ENCODE results near the gene IL1RL1.

The IL1RL1 gene

DNA sequence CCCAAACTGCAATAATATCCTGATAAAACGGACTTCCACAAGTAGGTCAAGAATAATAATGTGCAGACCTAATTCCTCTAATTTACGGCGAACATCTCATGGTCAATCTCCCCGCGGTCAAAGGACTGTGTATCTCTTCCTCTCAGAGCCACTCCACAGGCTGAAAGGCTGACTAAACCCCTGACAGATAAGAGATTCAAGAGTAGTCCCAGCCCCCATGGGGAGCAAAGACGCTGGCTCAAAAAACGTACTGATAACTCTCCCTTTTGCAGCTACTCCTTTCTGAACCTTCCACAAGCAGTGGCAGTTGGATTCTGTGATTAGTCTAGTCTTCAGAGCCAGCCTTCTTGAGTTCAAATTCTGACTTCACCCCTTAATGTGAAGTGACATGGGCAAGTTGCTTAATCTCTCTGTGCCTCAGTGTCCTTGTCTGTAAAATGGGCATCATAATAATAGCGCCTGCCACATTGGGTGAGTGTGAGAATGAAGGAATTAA lies 24.6 kb downstream of the IL1RL1 start:
- no peak for DNase-seq (ENCODE audit: low spot score)

DNA sequence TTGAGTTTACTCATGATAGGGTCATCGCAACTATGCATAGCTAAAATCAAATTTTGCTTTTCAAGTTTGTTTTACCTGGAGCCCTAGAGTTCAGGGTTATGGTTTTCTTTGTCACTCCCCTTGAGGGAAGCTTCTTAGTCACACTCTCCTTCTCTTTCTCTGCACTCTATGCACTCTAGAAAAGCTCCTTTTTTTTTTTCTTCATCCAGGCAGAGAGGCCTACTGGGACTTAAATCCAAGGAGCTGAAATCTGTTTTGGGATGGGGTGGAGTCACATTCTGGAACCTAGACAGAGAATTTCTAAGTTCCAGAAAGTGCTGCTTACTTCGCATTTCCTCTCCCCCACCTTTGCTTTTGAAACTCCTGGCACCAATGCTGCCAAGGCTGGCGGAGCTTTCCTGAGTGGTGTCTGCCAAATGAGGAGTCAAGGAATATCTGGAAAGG lies 25.2 kb downstream of the IL1RL1 start:
- DNase-seq (ENCODE audit: low spot score), result no peak

DNA sequence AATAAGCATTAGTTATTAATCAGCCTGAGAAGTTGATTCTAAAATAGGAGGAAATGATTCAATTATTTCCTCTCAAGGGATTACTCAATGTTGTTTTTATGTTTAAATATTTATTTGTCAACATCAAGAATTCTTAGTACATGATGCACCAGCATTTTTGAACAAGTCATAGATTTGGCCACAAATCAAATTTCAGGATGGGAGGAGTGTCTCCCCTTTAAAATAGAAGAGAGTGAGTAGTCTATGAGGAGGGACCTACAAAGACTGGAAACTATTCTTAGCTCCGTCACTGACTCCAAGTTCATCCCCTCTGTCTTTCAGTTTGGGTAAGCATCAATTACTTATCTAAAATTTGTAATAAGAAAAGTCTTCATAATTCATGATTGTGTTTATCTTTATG lies 25.6 kb downstream of the IL1RL1 start:
- DNase-seq (ENCODE audit: low spot score), result no peak

DNA sequence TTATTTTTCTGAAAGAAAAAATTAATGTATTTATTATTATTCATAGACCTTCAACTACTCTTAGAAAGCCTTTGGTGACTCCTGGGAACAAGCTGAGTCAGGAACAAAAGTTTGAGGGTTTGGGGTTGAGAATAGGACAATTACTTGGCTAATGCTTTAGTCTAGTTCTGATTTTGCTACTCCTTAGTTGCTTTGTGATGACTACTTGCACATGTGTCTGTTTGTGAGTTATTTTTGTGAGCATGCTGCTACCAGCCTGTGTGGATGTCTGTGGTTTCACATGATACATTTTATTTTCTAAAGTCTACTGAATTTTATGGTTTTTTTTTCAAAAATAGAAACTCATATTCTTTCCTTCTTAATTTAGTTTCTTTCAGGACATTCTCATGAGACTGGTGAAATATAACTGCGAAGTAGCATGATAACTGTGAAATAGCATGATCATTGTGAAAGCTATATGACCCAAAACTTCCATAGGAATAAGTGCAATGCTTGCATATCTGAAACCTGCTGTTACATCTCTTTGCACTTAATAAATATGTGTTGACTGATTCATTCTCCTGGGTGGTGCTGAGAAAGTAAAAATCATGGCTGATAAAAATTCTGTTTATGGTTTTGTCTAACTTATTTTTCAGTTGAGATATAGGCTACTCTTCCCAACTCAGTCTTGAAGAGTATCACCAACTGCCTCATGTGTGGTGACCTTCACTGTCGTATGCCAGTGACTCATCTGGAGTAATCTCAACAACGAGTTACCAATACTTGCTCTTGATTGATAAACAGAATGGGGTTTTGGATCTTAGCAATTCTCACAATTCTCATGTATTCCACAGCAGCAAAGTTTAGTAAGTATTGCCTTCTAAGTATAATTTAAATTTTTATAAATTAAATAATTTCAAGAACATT lies 26.4 kb downstream of the IL1RL1 start:
- no peak for DNase-seq (ENCODE audit: low spot score)

DNA sequence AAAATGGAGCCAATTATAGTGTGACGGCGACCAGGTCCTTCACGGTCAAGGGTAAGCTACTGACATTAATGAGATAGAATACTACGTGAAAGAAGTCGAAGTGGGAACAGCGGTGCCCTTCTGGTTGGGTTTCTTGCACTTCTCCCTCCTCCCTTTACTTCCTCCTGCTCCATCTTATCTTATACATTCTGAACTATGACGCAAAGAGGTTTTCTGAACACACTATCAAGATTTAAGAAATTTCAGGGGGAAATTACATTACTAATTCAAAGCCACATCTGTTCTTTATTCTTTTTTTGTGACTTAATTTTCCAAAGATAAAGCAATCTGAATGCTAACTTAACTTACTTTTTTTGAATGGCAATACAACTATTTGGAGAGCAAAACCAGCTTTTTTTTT lies 29.4 kb downstream of the IL1RL1 start:
- no peak for DNase-seq (ENCODE audit: low spot score)

DNA sequence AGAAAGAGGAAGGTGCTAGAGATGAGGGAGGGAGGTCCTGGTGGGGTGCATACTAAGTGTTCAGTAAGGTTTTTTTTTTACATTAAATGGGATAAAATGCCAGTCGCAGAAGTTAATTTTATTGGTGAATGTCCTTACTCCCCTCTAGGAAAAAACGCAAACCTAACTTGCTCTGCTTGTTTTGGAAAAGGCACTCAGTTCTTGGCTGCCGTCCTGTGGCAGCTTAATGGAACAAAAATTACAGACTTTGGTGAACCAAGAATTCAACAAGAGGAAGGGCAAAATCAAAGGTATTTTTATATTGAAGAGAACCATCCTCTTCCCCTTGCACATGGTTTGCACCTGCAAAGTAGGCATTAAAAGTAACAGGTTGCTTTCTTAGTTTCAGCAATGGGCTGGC lies 31.5 kb downstream of the IL1RL1 start:
- DNase-seq (ENCODE audit: low spot score), result no peak

DNA sequence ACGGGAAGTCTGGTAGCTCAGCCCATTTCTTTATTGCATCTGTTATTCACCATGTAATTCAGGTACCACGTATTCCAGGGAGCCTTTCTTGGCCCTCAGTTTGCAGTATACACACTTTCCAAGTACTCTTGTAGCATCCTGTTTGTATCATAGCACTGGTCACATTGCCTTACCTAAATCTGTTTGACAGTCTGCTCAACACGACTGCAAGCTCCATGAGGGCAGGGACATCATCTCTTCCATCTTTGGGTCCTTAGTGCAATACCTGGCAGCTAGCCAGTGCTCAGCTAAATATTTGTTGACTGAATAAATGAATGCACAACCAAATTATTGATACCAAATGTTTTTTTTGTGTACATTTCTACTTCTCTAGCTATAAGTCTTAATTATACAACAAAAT lies 33.0 kb downstream of the IL1RL1 start:
- DNase-seq (ENCODE audit: low spot score), result no peak

DNA sequence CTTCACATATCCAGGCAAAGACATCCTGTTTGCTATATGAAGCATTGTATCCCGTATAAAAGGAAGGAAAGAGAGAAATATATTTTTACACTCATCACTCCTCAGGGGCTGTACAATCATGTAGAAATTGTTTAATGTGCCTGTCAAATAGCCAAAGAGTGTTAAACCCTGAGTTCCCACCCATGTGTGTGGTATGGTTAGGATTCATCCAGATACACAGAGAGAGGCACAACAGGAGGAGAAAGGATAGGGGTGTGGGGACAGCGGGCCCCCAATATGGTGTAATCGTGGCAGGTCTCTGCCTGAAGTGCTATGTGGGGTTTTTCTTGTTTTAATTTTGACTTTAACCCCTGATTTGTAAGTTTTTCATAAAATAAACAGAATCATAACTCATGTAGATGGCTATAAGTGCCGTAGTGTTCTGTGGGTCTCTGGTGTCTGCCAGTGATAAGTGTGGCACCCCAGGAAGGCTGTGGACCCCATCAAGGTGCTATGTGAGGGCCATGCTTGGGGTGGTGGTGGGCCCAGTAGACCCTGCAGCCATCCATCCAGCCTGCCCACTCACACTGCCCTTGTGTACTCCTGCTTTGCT lies 34.1 kb downstream of the IL1RL1 start:
- no peak for DNase-seq (ENCODE audit: low spot score)

DNA sequence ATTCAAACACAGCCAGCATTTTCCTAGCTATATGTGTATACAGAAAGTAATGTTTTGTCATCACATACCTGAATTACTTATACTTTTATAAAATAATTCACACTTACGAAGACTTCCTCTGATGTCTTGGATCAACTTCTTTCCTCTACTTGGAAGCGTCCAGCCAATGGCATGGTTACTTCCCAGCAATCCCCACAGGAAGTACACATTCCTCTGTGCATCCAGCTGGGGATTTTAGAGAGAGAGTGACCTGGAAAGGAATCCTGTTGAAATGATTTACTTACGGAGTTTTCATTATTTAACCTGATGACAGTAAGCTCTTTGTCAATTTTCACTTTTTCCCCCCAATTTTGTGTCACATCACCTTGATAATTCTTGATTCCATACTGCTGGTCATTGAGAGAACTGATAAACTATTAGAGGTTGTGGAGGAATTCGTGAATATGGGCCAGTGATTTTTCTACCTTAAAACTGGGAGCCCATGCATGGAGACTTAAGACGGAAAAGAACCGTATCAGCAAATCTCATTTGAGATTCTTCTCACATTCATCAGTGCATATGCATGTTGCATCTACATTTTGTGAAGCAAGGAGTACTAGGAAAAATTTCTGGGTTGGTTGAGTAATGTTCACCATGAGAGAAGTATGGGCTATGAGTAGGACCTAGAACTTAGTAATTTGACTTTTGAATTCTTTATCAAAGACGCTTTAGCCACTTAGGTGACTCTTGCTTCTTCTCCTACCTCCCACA lies 35.2 kb downstream of the IL1RL1 start:
- DNase-seq (ENCODE audit: low spot score), result no peak

DNA sequence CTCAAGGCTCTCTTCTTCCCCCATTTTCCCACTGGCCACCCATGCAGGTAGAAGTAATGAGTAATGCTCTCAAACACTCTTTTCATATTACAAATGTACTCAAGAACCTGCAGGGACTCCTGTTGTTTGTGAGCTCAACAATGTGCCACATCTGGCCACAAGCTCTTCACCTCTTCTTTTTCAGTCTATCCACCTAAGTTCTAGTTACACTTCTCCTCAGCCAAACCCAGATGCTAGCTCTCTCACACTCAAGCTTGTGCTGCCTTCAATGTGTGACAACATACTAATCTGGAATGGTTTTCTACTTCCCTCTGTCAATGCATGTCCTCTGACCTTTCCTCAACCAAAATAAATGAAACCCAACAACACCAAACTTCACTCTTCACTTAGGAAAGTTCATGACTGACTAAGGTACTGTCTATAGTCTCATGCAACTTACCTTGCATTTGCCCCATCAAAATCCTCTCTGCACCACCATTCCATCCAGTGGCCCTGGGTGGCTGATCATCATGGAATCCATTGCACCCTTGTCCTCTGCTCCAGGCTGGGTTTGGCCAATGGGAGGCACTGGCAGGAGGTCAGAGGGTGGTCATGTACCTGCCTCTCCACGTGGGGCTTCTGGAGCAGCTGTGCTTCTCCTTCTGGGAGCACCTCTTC lies 38.9 kb downstream of the IL1RL1 start:
- DNase-seq (ENCODE audit: low spot score), result no peak

DNA sequence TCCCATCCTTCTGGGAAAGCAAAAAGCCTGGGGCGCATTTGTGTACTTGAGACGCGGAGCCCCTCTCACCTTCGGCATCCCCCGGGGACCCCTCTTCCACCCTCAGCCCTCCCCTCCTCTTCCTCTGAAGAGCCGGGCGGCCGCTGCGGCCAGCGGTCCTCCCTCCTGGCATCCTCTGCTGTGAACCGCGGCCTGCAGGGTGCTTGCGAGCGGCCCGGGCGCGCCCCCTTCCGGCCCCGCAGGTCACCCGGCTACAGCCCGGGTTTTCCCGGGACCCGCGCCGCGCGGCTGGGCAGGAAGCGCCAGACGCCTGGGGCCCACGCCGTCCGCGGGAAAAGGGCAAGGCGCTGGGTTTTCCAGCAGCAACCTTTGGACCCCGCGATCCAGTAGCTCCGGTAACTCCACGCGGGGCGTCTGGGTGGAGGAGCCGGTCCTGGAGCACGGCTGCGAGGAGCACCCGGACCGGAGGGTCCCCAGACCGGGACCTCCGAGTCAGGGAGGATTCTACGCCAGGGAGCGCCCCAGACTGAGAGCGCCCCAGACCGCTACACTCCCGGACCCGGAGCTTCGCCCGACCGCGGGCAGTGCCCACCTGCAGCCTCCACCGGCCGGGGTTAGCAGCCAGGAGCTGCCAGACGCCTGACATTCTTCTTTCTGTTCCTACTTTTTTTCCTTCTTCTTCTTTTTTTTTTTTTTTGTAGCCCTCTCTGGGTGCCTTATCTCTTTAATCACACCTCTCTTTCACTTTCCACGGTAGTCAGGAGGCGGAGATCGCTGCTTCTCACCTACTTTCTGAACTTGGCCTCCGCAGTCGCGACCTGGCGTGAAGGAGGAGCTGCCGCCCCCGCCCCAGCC lies 44.4 kb downstream of the IL1RL1 start, which contains the start of gene IL18R1:
Gene IL18R1, plus strand, starts transcription at position 271 of the 855 bp plus-strand sequence. CDS start 6,865 bp downstream, outside the sequence.
- peak; percentile 85 for DNase-seq (ENCODE audit: low spot score)

DNA sequence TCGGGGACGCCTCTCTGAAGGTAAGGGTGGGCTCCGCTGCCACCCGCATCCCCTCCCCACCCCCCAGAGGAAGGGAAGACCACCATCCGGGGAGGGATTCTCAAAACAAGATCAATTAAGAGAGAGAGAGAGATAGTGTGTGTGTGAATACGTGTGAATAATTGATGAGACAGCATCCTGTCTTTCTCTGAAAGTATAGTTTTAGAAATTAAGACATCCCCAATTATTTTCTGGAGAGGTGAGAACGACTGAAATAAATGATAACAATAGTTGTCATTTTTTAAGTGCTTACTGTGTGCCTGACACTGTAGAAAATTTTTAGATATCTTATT lies 45.0 kb downstream of the IL1RL1 start:
- DNase-seq (ENCODE audit: low spot score), result no peak

DNA sequence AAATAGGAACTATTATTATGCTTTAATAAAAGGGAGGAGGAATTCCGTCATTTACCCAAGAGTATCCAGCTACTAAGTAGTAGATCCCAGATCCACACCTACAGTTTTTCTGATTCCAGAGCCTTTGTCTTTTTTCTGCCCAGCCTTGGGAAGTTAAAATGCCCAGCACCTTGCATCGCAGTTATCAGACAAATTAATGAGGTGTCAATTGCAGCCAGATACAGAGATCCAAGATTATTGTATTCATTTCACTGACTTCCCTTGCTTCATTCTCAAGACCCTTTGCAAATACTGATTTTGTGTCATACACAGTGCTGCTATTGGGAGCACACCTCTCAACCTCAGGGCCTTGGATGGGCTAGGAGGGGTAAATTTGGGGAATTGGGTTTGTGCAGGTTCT lies 45.4 kb downstream of the IL1RL1 start:
- DNase-seq (ENCODE audit: low spot score), result no peak

DNA sequence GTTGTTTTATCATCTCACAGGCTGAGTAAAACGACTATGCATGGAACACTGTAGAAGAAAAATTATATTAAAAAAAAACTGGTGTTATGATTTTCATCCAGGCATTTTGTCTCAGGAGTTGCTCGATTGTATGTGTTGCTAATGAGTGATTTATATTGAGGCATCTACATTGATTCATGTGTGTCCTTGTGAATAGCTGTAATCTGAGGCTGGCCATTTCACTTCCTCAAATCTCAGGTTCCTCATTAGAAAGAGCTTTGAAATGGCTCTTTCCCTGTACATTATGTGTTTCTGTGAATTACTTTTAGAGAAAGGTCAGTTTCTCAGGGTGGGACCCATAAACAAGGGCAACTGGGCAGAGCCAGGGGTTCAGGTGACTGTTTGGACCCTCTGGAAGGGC lies 46.6 kb downstream of the IL1RL1 start:
- DNase-seq (ENCODE audit: low spot score), result no peak

DNA sequence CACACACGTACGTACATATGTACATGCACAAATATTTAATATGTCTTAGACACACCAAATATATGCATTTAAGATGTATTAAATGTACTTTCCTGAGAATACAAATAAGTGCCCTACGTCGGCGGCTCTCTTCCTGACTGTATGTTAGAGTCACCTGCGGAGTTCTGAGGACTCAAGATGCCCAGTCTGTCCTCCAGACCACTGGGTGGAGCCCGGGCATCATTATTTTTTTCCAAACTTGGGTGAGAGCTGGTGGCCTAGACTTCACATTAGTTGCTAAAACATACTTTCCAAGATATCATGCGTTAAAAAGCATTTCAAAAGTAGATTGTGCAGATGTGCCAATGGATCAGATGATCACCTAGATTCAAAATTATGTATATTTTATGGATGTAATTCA lies 47.1 kb downstream of the IL1RL1 start:
- no peak for DNase-seq (ENCODE audit: low spot score)

DNA sequence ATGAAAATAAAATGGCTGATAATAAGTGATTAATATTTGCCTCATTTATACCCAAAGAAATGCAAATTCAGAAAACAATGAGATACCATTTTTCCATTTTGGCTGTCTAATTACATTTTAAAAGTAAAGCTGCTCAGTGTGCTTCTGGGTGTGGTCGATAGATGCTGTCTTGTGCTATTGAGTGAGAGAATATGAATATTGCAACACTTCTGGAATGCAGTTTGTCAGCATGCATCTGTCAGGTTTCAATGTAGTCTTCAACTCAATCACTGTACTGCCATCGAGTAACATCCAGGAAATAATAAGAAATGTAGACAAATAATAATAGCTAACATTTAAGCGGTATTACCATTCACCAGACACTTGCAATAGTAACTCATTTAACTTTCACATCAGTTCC lies 48.2 kb downstream of the IL1RL1 start:
- no peak for DNase-seq (ENCODE audit: low spot score)

DNA sequence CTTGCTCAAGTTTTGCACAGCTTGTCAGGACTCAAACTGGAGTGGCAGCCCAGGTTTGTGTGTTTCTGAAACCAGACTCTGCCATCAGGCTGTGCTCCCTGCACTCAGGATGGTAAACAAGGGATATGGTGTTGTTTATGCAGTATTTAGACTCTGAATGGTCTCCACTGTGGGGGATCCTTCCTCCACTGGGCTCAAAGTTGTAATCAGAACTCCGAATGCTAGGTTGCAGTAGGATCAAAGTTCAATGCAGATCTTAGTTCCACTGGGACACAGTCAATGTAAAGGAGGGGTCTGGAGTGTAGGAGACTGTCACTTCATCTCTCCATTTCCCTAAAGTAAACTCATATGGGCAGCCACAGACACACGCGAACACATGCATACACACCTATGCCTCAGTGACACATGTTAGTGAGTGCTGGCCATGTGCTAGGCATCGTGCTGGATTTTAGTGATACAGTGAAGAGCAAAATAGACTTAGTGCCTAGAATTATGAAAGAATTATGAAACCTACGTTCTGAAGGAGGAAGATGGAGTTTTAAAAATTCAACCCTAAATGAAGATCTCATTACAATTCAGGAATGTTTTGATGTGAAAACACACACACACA lies 50.4 kb downstream of the IL1RL1 start:
- DNase-seq (ENCODE audit: low spot score), result no peak

DNA sequence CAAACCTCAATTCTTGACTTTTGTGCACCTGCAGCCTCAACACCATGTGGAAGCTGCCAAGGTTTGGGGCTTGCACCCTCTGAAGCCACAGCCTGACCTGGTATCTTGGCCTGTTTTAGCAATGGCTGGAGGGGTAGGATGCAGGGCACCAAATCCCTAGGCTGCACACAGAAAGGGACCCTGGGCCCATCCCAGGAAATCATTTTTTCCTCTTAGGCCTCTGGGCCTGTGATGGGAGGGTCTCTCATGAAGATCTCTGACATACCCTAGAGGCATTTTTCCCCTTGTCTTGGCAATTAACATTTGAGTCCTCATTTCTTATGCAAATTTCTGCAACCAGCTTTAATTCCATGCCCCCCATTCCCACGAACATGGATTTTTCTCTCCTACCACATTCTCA lies 54.4 kb downstream of the IL1RL1 start:
- no peak for DNase-seq (ENCODE audit: low spot score)

DNA sequence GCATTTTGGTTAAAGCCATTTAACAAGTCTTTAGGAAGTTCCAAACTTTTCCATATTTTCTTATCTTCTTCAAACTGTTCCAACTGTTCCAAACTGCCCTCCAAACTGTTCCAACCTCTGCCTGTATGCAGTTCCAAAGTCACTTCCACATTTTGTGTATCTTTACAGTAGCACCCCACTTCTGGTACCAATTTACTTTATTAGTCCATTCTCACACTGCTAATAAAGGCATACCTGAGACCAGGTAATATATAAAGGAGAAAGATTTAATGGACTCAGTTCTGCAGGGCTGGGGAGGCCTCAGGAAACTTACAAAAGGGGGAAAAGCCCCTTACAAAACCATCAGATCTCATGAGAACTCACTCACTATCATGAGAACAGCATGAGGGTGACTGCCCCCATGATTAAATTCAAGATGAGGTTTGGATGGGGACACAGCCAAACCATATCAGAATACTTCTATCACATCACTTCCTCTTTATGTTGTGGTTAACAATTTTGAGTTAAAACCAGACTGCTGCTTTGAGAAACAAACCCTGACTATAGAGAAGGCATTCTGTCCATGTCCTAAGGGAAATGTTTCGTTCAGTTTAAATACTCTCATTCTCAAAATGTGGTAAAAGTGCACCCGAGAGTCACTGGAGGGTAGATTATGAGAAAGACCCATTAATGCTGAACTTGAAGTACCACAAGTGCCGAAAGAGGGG lies 55.2 kb downstream of the IL1RL1 start:
- DNase-seq (ENCODE audit: low spot score), result no peak

DNA sequence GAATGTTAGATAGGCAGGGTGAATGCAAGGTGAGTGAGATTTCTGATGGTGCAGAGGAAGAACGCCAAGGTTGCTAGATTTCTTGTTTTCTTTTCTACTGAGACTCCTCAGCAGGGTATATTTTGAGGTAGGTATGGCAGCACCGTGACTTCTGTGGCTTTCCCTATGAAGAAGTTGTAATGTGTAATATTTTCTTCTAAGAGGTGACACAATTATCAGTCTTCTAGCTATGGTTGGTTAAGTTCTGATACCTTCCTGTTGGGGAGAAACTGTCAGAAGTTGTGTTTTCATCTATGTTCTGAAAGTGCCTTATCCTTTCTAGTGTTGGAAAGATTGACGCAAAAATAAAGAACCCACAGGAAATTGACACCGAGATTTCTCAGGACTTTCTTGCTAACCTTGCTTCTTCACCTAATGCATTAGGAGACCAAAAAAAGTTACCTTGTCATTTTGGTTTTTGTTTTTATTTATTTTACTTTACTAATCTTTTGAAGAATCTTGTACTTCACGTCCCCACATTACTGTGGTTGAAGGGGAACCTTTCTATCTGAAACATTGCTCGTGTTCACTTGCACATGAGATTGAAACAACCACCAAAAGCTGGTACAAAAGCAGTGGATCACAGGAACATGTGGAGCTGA lies 56.1 kb downstream of the IL1RL1 start:
- DNase-seq (ENCODE audit: low spot score), result no peak
